H1 (cell line): ENCODE measurements around the gene RRM1. TPM values are rescaled to one million over a fixed set of nuclear protein-coding genes. Genes with fewer than 3 reads are reported as not detected.
A peak's percentile ranks its signal among the peaks of the same experiment; 100 is the strongest.

Source experiments
- BACH1 ChIP-seq: IDR thresholded peaks from 2 replicates; pipeline ENCODE4 v1.6.1; 2012; ENCODE audit warnings: low read length, improper control_type of control experiment
- CBX5 ChIP-seq: fragments of 300-800, 300-1000 bp; sonication (generic); IDR thresholded peaks from 2 replicates; pipeline ENCODE4 v1.7.1; 2016; ENCODE audit warnings: antibody characterized with exemption, low read length, low read depth
- CEBPB ChIP-seq: IDR thresholded peaks from 2 replicates; pipeline ENCODE4 v1.6.1; 2012; ENCODE audit warnings: low read depth, low read length
- CTBP2 ChIP-seq: IDR thresholded peaks from 2 replicates; pipeline ENCODE4 v1.7.0; 2011; ENCODE audit warnings: borderline replicate concordance, mild to moderate bottlenecking, moderate library complexity, mixed read lengths, low read length; ENCODE audit not compliant: insufficient read depth, insufficient read length
- CTCF ChIP-seq, 3 experiments: IDR thresholded peaks; 1 replicate in 2 of 3; 2 replicates in 1 of 3; pipeline versions ENCODE4 v1.5.1 to v1.6.1; 2011; ENCODE audit warnings: low read length in 3 of 3, mild to moderate bottlenecking in 3 of 3, inconsistent platforms in 2 of 3, low read depth in 1 of 3, moderate library complexity in 1 of 3; ENCODE audit not compliant: insufficient read depth in 1 of 3; ENCODE audit errors: control extremely low read depth in 1 of 3
- E2F6 ChIP-seq: IDR thresholded peaks from 2 replicates; pipeline ENCODE4 v1.6.1; 2012; ENCODE audit warnings: inconsistent platforms
- FOSL1 ChIP-seq: IDR thresholded peaks from 2 replicates; pipeline ENCODE4 v1.6.1; 2011; ENCODE audit warnings: mild to moderate bottlenecking, low read depth, low read length, moderate library complexity; ENCODE audit not compliant: insufficient read depth
- GABPA ChIP-seq: IDR thresholded peaks from 2 replicates; pipeline ENCODE4 v1.6.1; 2011; ENCODE audit warnings: mild to moderate bottlenecking, low read length, moderate library complexity, borderline replicate concordance; ENCODE audit not compliant: insufficient read depth
- GTF2F1 ChIP-seq: IDR thresholded peaks from 2 replicates; pipeline ENCODE4 v1.6.1; 2012; ENCODE audit warnings: low read depth, low read length, improper control_type of control experiment, borderline replicate concordance
- MAFK ChIP-seq: IDR thresholded peaks from 2 replicates; pipeline ENCODE4 v1.6.1; 2012; ENCODE audit warnings: low read depth, mild to moderate bottlenecking, improper control_type of control experiment, low read length
- MAX ChIP-seq: IDR thresholded peaks from 2 replicates; pipeline ENCODE4 v1.6.1; 2012; ENCODE audit warnings: inconsistent platforms
- PHF8 ChIP-seq: fragments of 200-600 bp; sonication (generic); conservative IDR thresholded peaks from 2 replicates; pipeline ENCODE4 v1.7.1; 2012; ENCODE audit warnings: low read depth, mild to moderate bottlenecking, inconsistent platforms, low read length, moderate library complexity
- POLR2A ChIP-seq, 2 experiments: IDR thresholded peaks; 1 replicate in 1 of 2; 2 replicates in 1 of 2; pipeline ENCODE4 v1.6.1; 2011; ENCODE audit warnings: low read depth in 2 of 2, low read length in 2 of 2, mild to moderate bottlenecking in 2 of 2; ENCODE audit errors: control extremely low read depth in 1 of 2
- RAD21 ChIP-seq, 2 experiments: IDR thresholded peaks in 1 of 2; conservative IDR thresholded peaks in 1 of 2; 2 replicates each; pipeline ENCODE4 v1.6.1; 2011; ENCODE audit warnings: low read depth in 2 of 2, low read length in 2 of 2, improper control_type of control experiment in 1 of 2, inconsistent platforms in 1 of 2, mild to moderate bottlenecking in 1 of 2, moderate library complexity in 1 of 2
- SIRT6 ChIP-seq: IDR thresholded peaks from one replicate; pipeline ENCODE4 v1.7.1; 2012; ENCODE audit warnings: low read length, inconsistent platforms
- TAF7 ChIP-seq: optimal IDR thresholded peaks from 2 replicates; pipeline ENCODE3; 2011; ENCODE audit warnings: low read depth, mild to moderate bottlenecking, inconsistent platforms, low read length, moderate library complexity, borderline replicate concordance
- polyA plus RNA-seq, 7 experiments: library from polyadenylated mRNA; depleted of rRNA in 3 of 7; stranded (reverse) in 5 of 7; unstranded in 2 of 7; fragments of >200 nt in 5 of 7; fragments of 200-250 nt in 2 of 7; gene quantifications; 1 replicate in 5 of 7; 2 replicates in 1 of 7; 4 replicates in 1 of 7; pipeline versions ENCODE4 v1.2.1 to v1.2.3, GENCODE V29; 2011 to 2013; ENCODE audit warnings: missing spikeins in 2 of 7, mixed read lengths in 2 of 7
- total RNA-seq: library from RNA; stranded (reverse); fragmentation: NEBNext Ultra II Directional; extraction: Animal tissue kit (Norgen Biotek cat#: 25700); gene quantifications from 2 replicates; pipeline ENCODE4 v1.2.1, GENCODE V29; 2021
- TF ChIP-seq, protein P1 (sequence below): IDR thresholded peaks from 2 replicates; pipeline ENCODE4 v1.6.1; 2011; ENCODE audit warnings: low read length, improper control_type of control experiment

Gene RRM1
- total and polyA plus RNA-seq, 2 of the 8 experiments (the other 6 are each of a cell fraction or from before 2014, with no cell fraction given) = 63.6 to 126 TPM

GRCh38 chr11:4187055-4187988, 92.7 kb downstream of the RRM1 start (continued):
- TF ChIP-seq CTCF (IDR thresholded peaks at IDR 0.05; ENCODE audit: control extremely low read depth in 1 of 3, insufficient read depth in 1 of 3, low read depth in 1 of 3, low read length in 3 of 3) (peak; percentile 85 to 98 (median 86)), BACH1 (no peak), FOSL1 (no peak), PHF8 (peak; percentile 65), GABPA (0 out of 2 replicates have a peak, but pooled peaks have one; percentile 17), POLR2A (IDR thresholded peaks at IDR 0.05; ENCODE audit: control extremely low read depth in 1 of 2, low read depth in 2 of 2, low read length in 2 of 2) (0 out of 3 replicates have a peak, but pooled peaks of 1 of the 2 experiments have one; percentile 34), RAD21 (IDR thresholded peaks at IDR 0.05 in 1 of 2, conservative IDR thresholded peaks at IDR 0.05 in 1 of 2; ENCODE audit: low read depth in 2 of 2, low read length in 2 of 2) (peak; percentile 96 to 99), MAX (peak; percentile 59), TAF7 (no peak), GTF2F1 (no peak), MAFK (no peak; the same call in 1 of the 2 replicates), SIRT6 (no peak), CTBP2 (peak; percentile 92), CEBPB (no peak), E2F6 (peak; percentile 57), CBX5 (no peak)
- TF ChIP-seq, protein P1, sequence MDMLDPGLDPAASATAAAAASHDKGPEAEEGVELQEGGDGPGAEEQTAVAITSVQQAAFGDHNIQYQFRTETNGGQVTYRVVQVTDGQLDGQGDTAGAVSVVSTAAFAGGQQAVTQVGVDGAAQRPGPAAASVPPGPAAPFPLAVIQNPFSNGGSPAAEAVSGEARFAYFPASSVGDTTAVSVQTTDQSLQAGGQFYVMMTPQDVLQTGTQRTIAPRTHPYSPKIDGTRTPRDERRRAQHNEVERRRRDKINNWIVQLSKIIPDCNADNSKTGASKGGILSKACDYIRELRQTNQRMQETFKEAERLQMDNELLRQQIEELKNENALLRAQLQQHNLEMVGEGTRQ = no peak
